ENCODE results near the gene CDK1.
"Not testable (repeated sequence)": the region's sequence is repeated elsewhere in the genome, so short reads cannot be mapped to it uniquely, and the experiment has no call there.

Gene CDK1

DNA sequence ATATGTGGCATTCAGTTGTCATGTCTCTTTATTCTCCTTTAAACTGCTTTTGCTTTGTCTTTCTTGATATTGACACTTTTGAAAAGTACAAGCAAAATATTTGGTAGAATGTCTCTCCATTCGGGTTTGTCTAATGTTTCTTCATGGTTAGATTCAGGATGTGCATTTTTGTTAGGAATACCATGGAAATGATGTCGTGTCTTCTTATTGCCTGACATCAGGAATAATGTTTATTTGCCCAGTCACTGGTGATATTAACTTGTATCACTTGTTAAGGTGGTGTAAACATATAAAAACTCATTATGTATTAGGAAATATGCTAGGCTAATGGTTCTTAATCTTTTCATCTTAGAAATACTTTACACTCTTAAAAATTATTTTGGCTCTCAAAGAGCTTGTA, 43.4 kb downstream of the CDK1 start:
- no peak for DNase-seq (ENCODE audit: low read depth)
- in situ Hi-C loops (cut with HindIII; ENCODE audit: low sequenced_read_pairs), result loop anchor here (5.0 kb wide), 1 partner anchor 141 kb away; no protein-coding TSS in a partner anchor
- H3K4me3 ChIP-seq (ENCODE audit: low read depth, low read length), result no peak overlapping the region
- TF ChIP-seq, protein P1, sequence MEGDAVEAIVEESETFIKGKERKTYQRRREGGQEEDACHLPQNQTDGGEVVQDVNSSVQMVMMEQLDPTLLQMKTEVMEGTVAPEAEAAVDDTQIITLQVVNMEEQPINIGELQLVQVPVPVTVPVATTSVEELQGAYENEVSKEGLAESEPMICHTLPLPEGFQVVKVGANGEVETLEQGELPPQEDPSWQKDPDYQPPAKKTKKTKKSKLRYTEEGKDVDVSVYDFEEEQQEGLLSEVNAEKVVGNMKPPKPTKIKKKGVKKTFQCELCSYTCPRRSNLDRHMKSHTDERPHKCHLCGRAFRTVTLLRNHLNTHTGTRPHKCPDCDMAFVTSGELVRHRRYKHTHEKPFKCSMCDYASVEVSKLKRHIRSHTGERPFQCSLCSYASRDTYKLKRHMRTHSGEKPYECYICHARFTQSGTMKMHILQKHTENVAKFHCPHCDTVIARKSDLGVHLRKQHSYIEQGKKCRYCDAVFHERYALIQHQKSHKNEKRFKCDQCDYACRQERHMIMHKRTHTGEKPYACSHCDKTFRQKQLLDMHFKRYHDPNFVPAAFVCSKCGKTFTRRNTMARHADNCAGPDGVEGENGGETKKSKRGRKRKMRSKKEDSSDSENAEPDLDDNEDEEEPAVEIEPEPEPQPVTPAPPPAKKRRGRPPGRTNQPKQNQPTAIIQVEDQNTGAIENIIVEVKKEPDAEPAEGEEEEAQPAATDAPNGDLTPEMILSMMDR (IDR thresholded peaks at IDR 0.05; ENCODE audit: low read depth, low read length, missing control alignments), result no peak

DNA sequence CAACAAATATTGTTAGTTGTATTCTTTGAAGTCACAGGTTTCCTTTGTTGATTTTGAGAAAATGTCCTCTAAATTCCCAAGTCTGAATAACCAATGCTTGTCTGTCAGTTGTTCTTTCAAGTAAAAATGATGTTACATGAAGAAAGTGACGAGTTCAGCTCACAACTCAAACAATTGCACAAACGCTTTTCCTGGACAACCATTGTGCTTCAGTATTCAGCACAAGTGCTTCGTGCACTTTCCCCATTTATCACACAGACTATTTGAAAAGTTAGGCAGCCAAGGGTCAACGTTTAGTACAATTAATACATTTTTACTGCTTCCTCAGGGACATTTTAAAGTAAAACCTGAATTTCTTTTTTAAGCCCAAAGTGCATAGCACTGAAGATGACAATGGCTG, 44.5 kb downstream of the CDK1 start:
- TF ChIP-seq, protein P1 (IDR thresholded peaks at IDR 0.05; ENCODE audit: low read depth, low read length, missing control alignments), result no peak
- no peak for DNase-seq (ENCODE audit: low read depth)
- H3K4me3 ChIP-seq (ENCODE audit: low read depth, low read length), result no peak overlapping the region
- in situ Hi-C loops (cut with HindIII; ENCODE audit: low sequenced_read_pairs), result loop anchor here (5.0 kb wide), 1 partner anchor 139 kb away; no protein-coding TSS in a partner anchor

DNA sequence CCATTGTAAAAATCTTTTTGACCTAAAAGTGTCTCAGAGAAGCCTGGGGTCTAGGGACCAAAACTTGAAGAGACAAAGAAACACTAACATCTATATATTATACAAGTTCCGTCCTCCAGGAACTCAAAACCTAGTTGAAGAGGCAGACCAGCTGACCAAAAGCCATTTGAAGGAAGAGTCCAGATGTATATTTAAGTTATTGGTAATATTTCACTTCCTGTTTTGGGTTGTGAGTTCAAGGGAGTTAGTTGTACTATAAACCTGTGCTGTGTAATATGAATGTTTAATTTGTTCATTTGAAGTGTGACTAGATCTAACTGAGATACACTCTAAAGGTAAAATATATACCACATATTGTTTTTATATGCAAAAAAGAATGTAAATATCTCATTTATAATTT, 45.0 kb downstream of the CDK1 start:
- H3K4me3 ChIP-seq (ENCODE audit: low read depth, low read length), result no peak overlapping the region
- DNase-seq (ENCODE audit: low read depth), result no peak
- in situ Hi-C loops (cut with HindIII; ENCODE audit: low sequenced_read_pairs), result loop anchor here (5.0 kb wide), 1 partner anchor 139 kb away; no protein-coding TSS in a partner anchor

DNA sequence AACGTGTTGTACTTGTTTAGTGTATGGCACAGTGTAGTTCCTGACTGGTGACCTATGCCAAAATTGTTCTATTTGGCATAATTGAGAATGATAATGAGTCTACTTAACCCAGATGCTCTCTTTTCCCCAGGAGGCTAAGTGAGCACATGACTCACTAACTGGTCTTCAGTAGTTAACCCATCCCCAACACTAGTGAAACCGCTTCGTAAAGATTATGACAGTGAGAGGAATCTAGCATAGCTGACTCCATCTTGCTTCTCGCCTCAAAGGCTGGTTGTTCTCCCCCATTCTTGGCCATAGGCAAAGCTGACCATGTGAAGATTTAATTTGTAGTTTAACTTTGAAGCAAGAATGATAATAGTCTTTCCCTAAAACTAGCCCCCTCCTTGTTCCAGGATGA, 47.2 kb downstream of the CDK1 start:
- in situ Hi-C loops (cut with HindIII; ENCODE audit: low sequenced_read_pairs), result no loop called here
- no peak for DNase-seq (ENCODE audit: low read depth)
- no peak overlapping the region for H3K4me3 ChIP-seq (ENCODE audit: low read depth, low read length)
- TF ChIP-seq, protein P1 (IDR thresholded peaks at IDR 0.05; ENCODE audit: low read depth, low read length, missing control alignments), result no peak

More for the DNA sequence above, 45.0 kb downstream of the CDK1 start:
- TF ChIP-seq, protein P1 (IDR thresholded peaks at IDR 0.05; ENCODE audit: low read depth, low read length, missing control alignments), result no peak

DNA sequence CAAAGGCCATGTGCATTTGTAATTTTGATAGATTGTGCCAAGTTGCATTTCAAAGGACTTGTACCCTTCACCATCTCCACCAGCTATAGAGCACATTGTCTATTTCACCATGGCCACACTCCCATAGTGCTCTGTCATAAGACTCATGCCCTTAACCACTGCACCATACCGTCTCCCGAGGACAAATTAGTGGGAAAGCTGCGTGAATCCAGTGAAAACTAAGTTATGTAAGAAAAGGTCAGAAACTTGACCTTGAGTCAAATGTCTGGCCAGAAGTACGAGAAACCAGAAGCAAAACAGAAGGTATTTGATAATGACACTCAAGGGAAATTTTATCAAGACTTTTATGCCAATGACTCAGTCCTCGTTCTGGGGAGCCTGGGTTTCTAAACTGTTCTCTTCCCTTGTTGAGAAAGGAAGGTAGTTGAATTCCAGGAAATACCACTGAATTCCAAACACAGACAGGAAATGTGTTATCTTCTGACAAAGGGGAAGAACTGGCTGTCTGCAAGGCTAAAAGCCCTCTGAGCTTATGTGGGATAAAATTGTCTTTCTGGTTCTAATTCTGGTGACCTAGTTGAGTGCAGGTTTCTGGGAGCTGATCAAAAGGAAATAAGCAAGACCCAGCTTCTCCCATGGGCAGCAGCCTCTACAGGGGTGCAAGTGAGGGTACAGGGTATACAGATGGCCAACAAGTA, 49.7 kb downstream of the CDK1 start:
- peak; percentile 70 for DNase-seq (ENCODE audit: low read depth)
- H3K4me3 ChIP-seq (ENCODE audit: low read depth, low read length), result no peak overlapping the region
- TF ChIP-seq, protein P1 (IDR thresholded peaks at IDR 0.05; ENCODE audit: low read depth, low read length, missing control alignments), result no peak
- in situ Hi-C loops (cut with HindIII; ENCODE audit: low sequenced_read_pairs), result no loop called here

DNA sequence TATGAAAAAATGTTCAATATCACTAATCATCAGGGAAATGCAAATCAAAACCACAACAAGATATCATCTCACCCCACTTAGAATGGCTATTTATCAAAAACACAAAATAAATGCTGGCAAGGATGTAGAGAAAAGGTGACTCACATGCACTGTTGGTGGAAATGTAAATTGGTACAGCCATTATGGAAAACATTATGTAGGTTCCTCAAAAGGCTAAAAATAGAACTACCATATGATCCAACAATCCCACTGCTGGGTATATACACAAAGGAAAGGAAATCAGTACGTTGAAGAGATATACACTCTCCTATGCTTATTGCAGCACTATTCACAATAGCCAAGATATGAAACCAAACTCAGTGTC, 50.2 kb downstream of the CDK1 start:
- TF ChIP-seq, protein P1 (IDR thresholded peaks at IDR 0.05; ENCODE audit: low read depth, low read length, missing control alignments), result no peak
- no peak for DNase-seq (ENCODE audit: low read depth)
- in situ Hi-C loops (cut with HindIII; ENCODE audit: low sequenced_read_pairs), result no loop called here
- H3K4me3 ChIP-seq (ENCODE audit: low read depth, low read length), result no peak overlapping the region

DNA sequence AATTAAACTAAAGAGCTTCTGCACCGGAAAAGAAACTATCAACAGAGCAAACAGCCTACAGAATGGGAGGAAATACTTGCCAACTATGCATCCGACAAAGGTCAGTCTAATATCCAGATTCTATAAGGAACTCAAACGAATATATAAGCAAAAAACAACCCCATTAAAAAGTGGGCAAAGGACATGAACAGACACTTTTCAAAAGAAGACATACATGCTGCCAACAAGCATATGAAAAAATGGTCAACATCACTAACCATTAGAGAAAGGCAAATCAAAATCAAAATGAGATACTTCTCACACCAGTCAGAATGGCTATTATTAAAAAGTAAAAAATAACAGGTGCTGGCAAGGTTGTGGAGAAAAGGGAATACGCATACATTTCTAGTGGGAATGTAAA, 53.9 kb downstream of the CDK1 start:
- DNase-seq (ENCODE audit: low read depth); H3K4me3 ChIP-seq (ENCODE audit: low read depth, low read length); in situ Hi-C loops (cut with HindIII; ENCODE audit: low sequenced_read_pairs): not testable (repeated sequence)

All from astrocyte of the cerebellum (primary cell).